Spinal cord (tissue), 10 donors: ENCODE data around the gene DCC. TPM values are rescaled to one million over a fixed set of nuclear protein-coding genes. Genes with fewer than 3 reads are reported as not detected.
"Not testable (repeated sequence)": the region's sequence is repeated elsewhere in the genome, so short reads cannot be mapped to it uniquely, and the experiment has no call there.

Experiments
- DNase-seq, 6 donors: peaks; one replicate each; pipeline versions ENCODE4 v3.0.0 to v3.0.0-alpha.2; 2013 to 2015; ENCODE audit warnings: low spot score in 6 of 6, low read depth in 4 of 6
- H3K27ac ChIP-seq: one replicate; pipeline ENCODE4 v1.5.1; 2013; ENCODE audit warnings: low read depth, low read length, control low read depth
- H3K27me3 ChIP-seq: one replicate; pipeline ENCODE4 v1.6.1; 2013; ENCODE audit warnings: low read length; ENCODE audit not compliant: control insufficient read depth, insufficient read depth
- H3K36me3 ChIP-seq: one replicate; pipeline ENCODE4 v1.6.1; 2013; ENCODE audit warnings: low read length; ENCODE audit not compliant: control insufficient read depth, insufficient read depth
- H3K4me1 ChIP-seq: one replicate; pipeline ENCODE4 v1.6.1; 2013; ENCODE audit warnings: low read length; ENCODE audit not compliant: control insufficient read depth, insufficient read depth
- H3K4me3 ChIP-seq: one replicate; pipeline ENCODE4 v1.5.1; 2013; ENCODE audit warnings: low read depth, low read length, control low read depth
- H3K9me3 ChIP-seq: one replicate; pipeline ENCODE4 v1.6.1; 2013; ENCODE audit warnings: low read length; ENCODE audit not compliant: control insufficient read depth, insufficient read depth
- WGBS: methylation state at CpG from one replicate; pipeline ENCODE4 v1.1.5; 2013; ENCODE audit warnings: missing lambda C conversion rate; ENCODE audit not compliant: insufficient coverage; 5-methylcytosine and 5-hydroxymethylcytosine counted together
- polyA plus RNA-seq, 2 donors: library from polyadenylated mRNA; unstranded; fragments of 120-200 nt; gene quantifications; one replicate each; pipeline ENCODE4 v1.2.1, GENCODE V29; 2013; ENCODE audit not compliant: insufficient read length in 2 of 2
- total RNA-seq, 2 donors: library from RNA; depleted of rRNA in 1 of 2; stranded (reverse); fragments of 120-200 nt in 1 of 2; fragments of >200 nt in 1 of 2; gene quantifications; one replicate each; pipeline versions ENCODE4 v1.2.3 to v1.2.4, GENCODE V29; 2013 to 2014
- donor health status: healthy.

DCC gene
- total and polyA plus RNA-seq, 4 donors: 13.8 to 27.3 (median 17.2) TPM

DNA sequence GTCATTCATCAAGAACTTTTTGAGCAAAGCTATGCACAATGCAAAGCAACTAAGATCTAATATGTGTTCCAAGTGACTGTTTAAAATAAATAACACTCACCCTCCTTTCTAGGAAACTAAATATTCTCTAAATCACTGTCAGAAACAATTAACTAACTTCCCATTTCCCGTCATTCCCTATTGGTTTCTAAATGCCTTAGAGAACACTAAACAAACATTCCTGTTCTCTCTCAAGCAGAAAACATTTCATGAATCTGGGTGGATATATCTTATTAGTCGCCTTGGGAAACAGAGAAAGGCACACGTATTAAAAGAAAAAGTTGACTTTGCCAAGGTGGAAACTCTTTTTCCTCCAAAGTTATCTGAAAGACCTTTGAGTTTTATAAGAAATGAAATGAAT is 1149.3 kb downstream of the DCC start:
- Histone ChIP-seq H3K9me3 (peaks cover 2% of the 10 kb centered on the region), H3K4me3 (no peak overlapping the region), H3K27ac (no peak overlapping the region), H3K4me1 (no peaks in the 10 kb centered on the region), H3K27me3 (no peaks in the 10 kb centered on the region), H3K36me3 (no peaks in the 10 kb centered on the region)
- WGBS: no CpG with 5 or more reads among the region's 3 CpGs
- no peak for DNase-seq

DNA sequence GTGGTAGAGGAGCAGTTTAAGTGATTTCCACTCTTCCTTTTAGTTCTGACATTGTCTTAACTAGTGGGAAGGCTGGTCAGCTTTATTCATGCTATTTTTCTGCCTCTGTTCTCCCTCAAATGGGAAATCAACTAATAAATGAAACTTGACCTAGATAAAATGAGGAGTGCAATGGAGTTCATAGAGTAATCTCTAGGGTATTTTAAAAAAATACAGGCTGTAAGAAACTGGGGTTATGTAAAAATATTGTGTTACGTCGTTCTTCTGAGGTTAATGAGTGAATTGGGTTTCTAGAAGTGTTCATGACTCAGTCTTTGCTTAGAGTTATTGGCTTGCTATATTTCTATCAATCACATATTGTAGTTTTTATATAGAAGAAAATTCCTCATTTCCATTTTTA is 1150.0 kb downstream of the DCC start:
- H3K36me3 ChIP-seq: no peaks in the 10 kb centered on the region
- H3K4me1 ChIP-seq: no peaks in the 10 kb centered on the region
- no peaks in the 10 kb centered on the region for H3K27me3 ChIP-seq
- DNase-seq: no peak
- no CpG with 5 or more reads among the region's 2 CpGs for WGBS
- H3K27ac ChIP-seq: no peak overlapping the region
- no peak overlapping the region for H3K4me3 ChIP-seq
- H3K9me3 ChIP-seq: peaks cover 2% of the 10 kb centered on the region

DNA sequence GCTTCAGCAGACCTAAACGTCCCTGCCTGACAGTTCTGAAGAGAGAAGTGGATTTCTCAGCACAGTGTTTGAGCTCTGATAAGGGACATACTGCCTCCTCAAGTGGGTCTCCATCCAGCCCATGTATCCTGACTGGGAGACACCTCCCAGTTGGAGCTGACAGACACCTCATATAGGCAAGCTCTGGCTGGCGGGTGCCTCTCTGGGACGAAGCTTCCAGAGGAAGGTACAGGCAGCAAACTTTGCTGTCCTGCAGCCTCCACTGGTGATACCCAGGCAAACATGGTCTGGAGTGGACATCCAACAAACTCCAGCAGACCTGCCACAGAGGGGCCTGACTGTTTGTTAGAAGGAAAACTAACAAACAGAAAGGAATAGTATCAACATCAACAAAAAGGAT is 1156.0 kb downstream of the DCC start:
- H3K4me3 ChIP-seq: no peak overlapping the region
- no peak for DNase-seq

DNA sequence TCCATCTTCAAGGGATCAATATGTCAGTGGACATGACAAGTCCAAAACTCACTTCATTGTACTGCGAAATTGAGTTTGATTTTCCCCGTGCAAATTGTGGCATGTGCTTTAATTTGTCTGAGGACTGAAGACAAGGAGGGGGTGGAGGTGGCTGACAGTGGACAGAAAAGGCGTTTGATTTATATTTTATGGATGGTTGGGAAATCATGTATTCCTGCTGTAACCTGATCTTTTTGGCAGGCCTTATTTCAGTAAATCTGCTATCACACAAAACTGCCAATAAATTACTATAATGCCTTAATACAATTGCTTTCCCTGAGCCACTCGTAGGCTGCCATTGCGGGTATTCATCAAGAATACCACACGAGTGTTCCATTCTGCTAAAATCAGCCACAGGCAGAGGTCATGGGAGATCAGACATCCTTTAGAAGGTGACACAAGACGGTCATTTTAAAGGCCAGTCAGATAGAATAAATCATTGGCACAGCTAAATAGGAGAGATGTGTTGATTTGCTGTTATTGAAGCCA is 1164.0 kb downstream of the DCC start:
- H3K4me1 ChIP-seq: no peaks in the 10 kb centered on the region
- H3K9me3 ChIP-seq: no peaks in the 10 kb centered on the region
- H3K36me3 ChIP-seq: no peaks in the 10 kb centered on the region
- no peak overlapping the region for H3K4me3 ChIP-seq
- H3K27me3 ChIP-seq: no peaks in the 10 kb centered on the region
- DNase-seq: peak in 1 of 6 donors; percentile 70
- H3K27ac ChIP-seq: no peak overlapping the region
- 50% methylated on average over 1 of the region's 7 CpGs for WGBS

More for the DNA sequence above, 1156.0 kb downstream of the DCC start:
- Histone ChIP-seq H3K27ac (no peak overlapping the region), H3K4me1 (no peaks in the 10 kb centered on the region), H3K36me3 (no peaks in the 10 kb centered on the region), H3K27me3 (no peaks in the 10 kb centered on the region), H3K9me3 (peaks cover 2% of the 10 kb centered on the region)
- 63% methylated on average over 3 of the region's 3 CpGs for WGBS

DNA sequence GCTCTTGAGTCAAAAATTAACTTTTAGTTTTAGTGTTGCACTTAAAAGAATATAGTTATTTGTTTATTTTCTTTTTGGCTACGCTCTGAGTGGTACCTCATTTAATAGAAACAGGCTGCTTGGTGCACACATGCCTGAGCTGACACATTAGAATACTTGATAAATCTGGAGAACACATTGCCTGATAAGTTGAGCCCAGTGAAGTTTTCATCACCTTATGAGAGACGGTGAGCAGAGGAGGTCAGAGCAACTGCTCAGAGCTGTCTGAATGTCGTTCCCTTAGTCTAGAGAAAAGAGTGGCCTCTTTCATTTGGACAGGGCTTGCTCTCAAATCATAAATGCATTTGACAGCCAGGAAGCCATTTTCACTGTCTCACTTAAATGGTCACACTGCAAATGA is 1168.5 kb downstream of the DCC start:
- Histone ChIP-seq H3K9me3 (no peaks in the 10 kb centered on the region), H3K27ac (no peak overlapping the region), H3K4me3 (no peak overlapping the region), H3K4me1 (no peaks in the 10 kb centered on the region), H3K36me3 (no peaks in the 10 kb centered on the region), H3K27me3 (no peaks in the 10 kb centered on the region)
- WGBS: 94% methylated on average over 2 of the region's 3 CpGs
- no peak for DNase-seq

DNA sequence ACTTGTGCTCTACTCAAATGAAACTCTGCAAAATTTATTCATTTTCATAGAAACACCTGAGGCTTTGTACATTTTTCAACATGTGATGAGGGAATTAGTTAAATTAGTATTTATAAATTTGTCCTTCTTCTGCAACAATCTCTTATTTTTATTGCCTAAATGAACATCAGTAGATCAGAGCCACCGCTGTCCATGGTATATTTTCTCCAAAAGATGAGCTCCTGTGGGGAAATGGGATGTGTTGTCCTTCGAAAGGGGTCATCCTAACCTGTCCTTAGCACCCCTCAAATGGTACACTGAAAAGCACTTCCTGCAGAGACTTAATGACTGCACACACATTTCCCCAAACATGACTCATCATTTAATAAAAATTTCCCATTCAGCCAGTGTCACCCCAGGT is 1169.9 kb downstream of the DCC start:
- no CpG with 5 or more reads among the region's 2 CpGs for WGBS
- Histone ChIP-seq H3K4me1 (no peaks in the 10 kb centered on the region), H3K9me3 (no peaks in the 10 kb centered on the region), H3K27me3 (no peaks in the 10 kb centered on the region), H3K36me3 (no peaks in the 10 kb centered on the region), H3K4me3 (no peak overlapping the region), H3K27ac (no peak overlapping the region)
- DNase-seq: no peak

DNA sequence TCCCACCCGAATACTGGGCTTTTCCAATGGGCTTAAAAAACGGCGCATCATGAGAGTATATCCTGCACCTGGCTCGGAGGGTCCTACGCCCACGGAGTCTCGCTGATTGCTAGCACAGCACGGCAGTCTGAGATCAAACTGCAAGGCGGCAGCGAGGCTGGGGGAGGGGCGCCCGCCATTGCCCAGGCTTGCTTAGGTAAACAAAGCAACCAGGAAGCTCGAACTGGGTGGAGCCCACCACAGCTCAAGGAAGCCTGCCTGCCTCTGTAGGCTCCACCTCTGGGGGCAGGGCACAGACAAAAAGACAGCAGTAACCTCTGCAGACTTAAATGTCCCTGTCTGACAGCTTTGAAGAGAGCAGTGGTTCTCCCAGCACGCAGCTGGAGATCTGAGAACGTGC is 1171.7 kb downstream of the DCC start:
- H3K36me3 ChIP-seq, H3K4me3 ChIP-seq, H3K27ac ChIP-seq, DNase-seq, H3K9me3 ChIP-seq, H3K4me1 ChIP-seq, H3K27me3 ChIP-seq: not testable (repeated sequence)
- 96% methylated on average over 12 of the region's 15 CpGs for WGBS

DNA sequence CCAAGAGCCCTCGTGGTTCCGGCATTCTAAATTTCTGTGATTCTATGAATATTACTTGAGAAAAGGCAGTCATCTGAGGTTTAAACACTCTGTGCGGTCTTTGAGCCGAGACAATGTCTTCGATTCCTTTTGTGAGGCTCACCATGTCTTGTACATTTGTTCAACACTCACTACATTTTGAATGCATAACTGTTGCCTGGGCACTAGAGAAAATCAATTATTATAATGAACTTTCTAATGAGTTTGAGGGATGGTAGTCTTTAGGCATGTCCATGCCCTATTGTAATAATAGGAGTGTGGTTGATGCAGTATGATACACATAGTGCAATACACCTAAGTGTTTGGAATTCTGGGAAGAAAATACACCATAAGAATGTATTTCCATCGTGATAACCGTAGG is 1181.1 kb downstream of the DCC start:
- Histone ChIP-seq H3K4me1 (no peaks in the 10 kb centered on the region), H3K27ac (no peak overlapping the region), H3K36me3 (no peaks in the 10 kb centered on the region), H3K27me3 (no peaks in the 10 kb centered on the region), H3K9me3 (no peaks in the 10 kb centered on the region), H3K4me3 (no peak overlapping the region)
- no peak for DNase-seq
- WGBS: no CpG with 5 or more reads among the region's 7 CpGs

DNA sequence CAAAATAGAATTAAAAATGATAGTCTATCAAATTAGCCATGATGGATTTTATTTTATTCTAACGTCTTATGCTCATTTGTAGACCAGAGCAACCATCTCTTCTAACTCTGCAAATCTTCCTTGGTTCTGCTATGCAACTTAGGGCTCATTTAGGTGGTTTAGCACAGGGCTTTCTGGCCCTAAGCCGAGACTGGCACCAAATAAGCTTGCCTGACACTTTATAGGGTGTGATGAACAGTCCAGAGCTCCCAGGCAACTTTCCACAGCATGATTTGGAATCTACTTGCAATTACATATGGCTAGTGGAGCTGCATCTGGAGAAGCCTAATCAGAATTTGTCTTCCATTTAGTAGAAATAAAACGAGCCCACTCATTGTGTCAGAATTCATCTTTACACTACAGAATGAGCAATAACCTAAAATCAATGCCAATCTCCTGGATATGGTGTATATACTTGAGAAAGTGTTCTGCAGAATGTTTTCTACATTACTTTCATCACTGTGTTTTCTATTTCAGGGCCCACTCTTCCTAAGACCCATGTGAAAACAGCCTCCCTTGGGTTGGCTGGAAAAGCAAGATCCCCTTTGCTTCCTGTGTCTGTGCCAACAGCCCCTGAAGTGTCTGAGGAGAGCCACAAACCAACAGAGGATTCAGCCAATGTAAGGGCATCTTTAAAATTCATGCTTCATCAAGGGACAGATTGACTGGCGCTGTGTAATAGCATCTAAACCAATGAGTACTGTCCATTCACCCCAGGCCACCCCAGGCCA is 1186.3 kb downstream of the DCC start:
- DNase-seq: peak; percentile 33 to 86 (median 72)

DNA sequence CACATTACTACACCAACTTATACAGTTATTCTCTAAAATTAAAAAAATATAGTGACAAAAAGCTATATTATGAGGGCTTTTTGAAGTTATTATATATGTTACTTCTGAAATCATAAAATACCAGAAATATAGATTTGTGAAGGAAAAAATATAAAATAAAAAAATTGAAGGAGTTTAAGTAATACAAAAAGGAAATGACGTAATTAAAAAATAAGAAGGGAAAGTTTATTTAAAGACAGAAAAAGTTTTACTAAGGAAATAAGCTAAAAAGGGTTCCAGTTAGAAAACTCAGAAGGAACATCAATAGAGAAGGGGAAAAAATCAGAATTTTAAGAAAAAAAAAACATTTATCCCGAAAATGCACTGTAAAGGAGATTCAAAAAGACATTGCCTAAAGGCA is 1187.4 kb downstream of the DCC start:
- H3K9me3 ChIP-seq: no peaks in the 10 kb centered on the region
- no peaks in the 10 kb centered on the region for H3K4me1 ChIP-seq
- no peak overlapping the region for H3K4me3 ChIP-seq
- no peak for DNase-seq
- no CpG with 5 or more reads among the region's 2 CpGs for WGBS
- no peaks in the 10 kb centered on the region for H3K36me3 ChIP-seq
- H3K27me3 ChIP-seq: no peaks in the 10 kb centered on the region
- no peak overlapping the region for H3K27ac ChIP-seq

More for the DNA sequence above, 1186.3 kb downstream of the DCC start:
- H3K4me3 ChIP-seq: no peak overlapping the region
- no peaks in the 10 kb centered on the region for H3K36me3 ChIP-seq
- no CpG with 5 or more reads among the region's 4 CpGs for WGBS
- H3K27ac ChIP-seq: peak overlapping the region; percentile 43
- no peaks in the 10 kb centered on the region for H3K27me3 ChIP-seq
- no peaks in the 10 kb centered on the region for H3K9me3 ChIP-seq
- no peaks in the 10 kb centered on the region for H3K4me1 ChIP-seq
